Prostate gland (tissue), 2 donors: ENCODE data around the gene SLC25A17. TPM values are rescaled to one million over a fixed set of nuclear protein-coding genes. Genes with fewer than 3 reads are reported as not detected.

ENCODE experiments used
- DNase-seq: peaks from one replicate; pipeline ENCODE4 v3.0.0-alpha.2; 2019; ENCODE audit warnings: low spot score
- H3K27ac ChIP-seq, 2 donors: fragments of 200-600 bp; sonication (generic); 2 replicates each; pipeline ENCODE4 v1.5.1; 2017 to 2019
- H3K27me3 ChIP-seq: fragments of 200-600 bp; sonication (generic); replicated peaks from 2 replicates; pipeline ENCODE4 v1.5.1; 2019; ENCODE audit not compliant: insufficient read depth
- H3K36me3 ChIP-seq, 2 donors: fragments of 200-600 bp; sonication (generic); 1 replicate in 1 of 2; 2 replicates in 1 of 2; pipeline versions ENCODE4 v1.5.1 to v1.8.1; 2017 to 2019
- H3K4me1 ChIP-seq: fragments of 200-600 bp; sonication (generic); replicated peaks from 2 replicates; pipeline ENCODE4 v1.5.1; 2019
- H3K4me3 ChIP-seq, 2 donors: fragments of 200-600 bp; sonication (generic); 2 replicates each; pipeline ENCODE4 v1.5.1; 2017 to 2019
- H3K9me3 ChIP-seq: fragments of 200-600 bp; sonication (generic); 2 replicates; pipeline ENCODE4 v1.5.1; 2017
- CTCF ChIP-seq, 4 experiments: fragments of 200-600 bp in 2 of 4; fragments of 450-650 bp in 2 of 4; sonication (generic) in 2 of 4; IDR thresholded peaks; 1 replicate in 3 of 4; 2 replicates in 1 of 4; pipeline ENCODE4 v1.5.1; 2016 to 2019; ENCODE audit warnings: antibody characterized with exemption in 4 of 4, mild to moderate bottlenecking in 2 of 4, moderate library complexity in 2 of 4
- POLR2A ChIP-seq: fragments of 450-650 bp; IDR thresholded peaks from one replicate; pipeline ENCODE4 v1.6.1; 2016; ENCODE audit warnings: antibody characterized with exemption, mild to moderate bottlenecking
- POLR2AphosphoS5 ChIP-seq: sonication (generic); formaldehyde crosslinking; IDR thresholded peaks from one replicate; pipeline ENCODE4 v1.6.1; 2017; ENCODE audit warnings: antibody characterized with exemption
- WGBS: methylation state at CpG from one replicate; pipeline ENCODE4 v1.1.5; 2018; 5-methylcytosine and 5-hydroxymethylcytosine counted together
- intact Hi-C: fragments of 100-400 bp; cut with DNase I; formaldehyde crosslinking; loops from one replicate; pipeline ENCODE4 v1.14.2; 2022
- total RNA-seq, 2 donors: library from RNA; depleted of rRNA; stranded (reverse); fragments of >200 nt; gene quantifications; one replicate each; pipeline ENCODE4 v1.1.0, GENCODE V29; 2016

The SLC25A17 gene
- total RNA-seq, 2 donors from 2014 or later: 27.8 to 28.0 TPM

- no peaks in the 10 kb centered on the region for H3K4me1 ChIP-seq
- H3K4me3 ChIP-seq: no peak overlapping the region
- H3K9me3 ChIP-seq: no peaks in the 10 kb centered on the region
- 97% methylated on average over 3 of the region's 3 CpGs for WGBS
- DNase-seq: no peak
- H3K36me3 ChIP-seq: no peaks in the 10 kb centered on the region
- H3K27ac ChIP-seq: no peak overlapping the region
- TF ChIP-seq POLR2AphosphoS5: no peak
- TF ChIP-seq POLR2A: no peak
- TF ChIP-seq CTCF (IDR thresholded peaks at IDR 0.05): no peak
- intact Hi-C loops: no loop called here
- H3K27me3 ChIP-seq: no peaks in the 10 kb centered on the region
These were observed 13.4 kb downstream of the SLC25A17 start for GRCh38 chr22:40805699-40806203.

- 90% methylated on average over 4 of the region's 4 CpGs for WGBS
- Histone ChIP-seq H3K27me3 (no peaks in the 10 kb centered on the region), H3K36me3 (no peaks in the 10 kb centered on the region), H3K4me3 (no peak overlapping the region), H3K4me1 (no peaks in the 10 kb centered on the region), H3K27ac (no peak overlapping the region), H3K9me3 (no peaks in the 10 kb centered on the region)
- no peak for DNase-seq
- intact Hi-C loops: no loop called here
- TF ChIP-seq POLR2A: no peak
- no peak for TF ChIP-seq CTCF (IDR thresholded peaks at IDR 0.05)
These were observed 13.9 kb downstream of the SLC25A17 start for GRCh38 chr22:40805239-40805638.

- Histone ChIP-seq H3K9me3 (no peaks in the 10 kb centered on the region), H3K27me3 (no peaks in the 10 kb centered on the region), H3K36me3 (no peaks in the 10 kb centered on the region), H3K27ac (no peak overlapping the region), H3K4me1 (no peaks in the 10 kb centered on the region), H3K4me3 (no peak overlapping the region)
- DNase-seq: no peak
- 28% methylated on average over 1 of the region's 1 CpG for WGBS
- no peak for TF ChIP-seq POLR2AphosphoS5
- TF ChIP-seq POLR2A: no peak
- no peak for TF ChIP-seq CTCF (IDR thresholded peaks at IDR 0.05)
- intact Hi-C loops: no loop called here
These were observed 15.8 kb downstream of the SLC25A17 start for GRCh38 chr22:40803321-40803720.

- no peak overlapping the region for H3K4me3 ChIP-seq
- no peaks in the 10 kb centered on the region for H3K36me3 ChIP-seq
- no peak overlapping the region for H3K27ac ChIP-seq
- 98% methylated on average over 3 of the region's 3 CpGs for WGBS
- H3K27me3 ChIP-seq: no peaks in the 10 kb centered on the region
- H3K4me1 ChIP-seq: no peaks in the 10 kb centered on the region
- intact Hi-C loops: no loop called here
- no peak for DNase-seq
- TF ChIP-seq POLR2AphosphoS5 (no peak), CTCF (IDR thresholded peaks at IDR 0.05) (no peak), POLR2A (no peak)
- no peaks in the 10 kb centered on the region for H3K9me3 ChIP-seq
These were observed 20.1 kb downstream of the SLC25A17 start for GRCh38 chr22:40799008-40799407.

DNA sequence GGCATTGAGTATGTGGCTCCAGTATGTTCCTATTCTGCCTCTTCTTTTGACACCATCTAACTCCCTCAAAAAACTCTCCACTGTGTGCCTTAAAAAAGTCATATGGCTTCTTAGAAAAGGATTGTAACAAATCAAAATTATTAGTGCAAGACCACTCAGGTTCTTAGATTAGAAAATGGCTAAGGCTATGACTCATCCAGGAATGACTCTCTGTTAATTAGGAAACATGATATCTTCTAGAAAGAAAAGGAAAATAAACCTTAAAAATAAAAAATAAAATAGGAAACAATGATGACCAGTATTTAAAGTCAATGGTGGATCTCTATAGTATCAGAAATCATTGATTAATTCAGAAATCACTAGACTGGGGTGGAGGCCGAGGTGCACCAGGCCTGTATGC is 21.7 kb downstream of the SLC25A17 start:
- DNase-seq: no peak
- no peaks in the 10 kb centered on the region for H3K9me3 ChIP-seq
- H3K27ac ChIP-seq: no peak overlapping the region
- no peaks in the 10 kb centered on the region for H3K36me3 ChIP-seq
- no peaks in the 10 kb centered on the region for H3K27me3 ChIP-seq
- H3K4me1 ChIP-seq: no peaks in the 10 kb centered on the region
- no peak overlapping the region for H3K4me3 ChIP-seq
- 96% methylated on average over 1 of the region's 1 CpG for WGBS
- intact Hi-C loops: no loop called here
- no peak for TF ChIP-seq POLR2AphosphoS5
- no peak for TF ChIP-seq CTCF (IDR thresholded peaks at IDR 0.05)
- TF ChIP-seq POLR2A: no peak
